Measurements from ENCODE around the gene CDV3. TPM values are rescaled to one million over a fixed set of nuclear protein-coding genes. Genes with fewer than 3 reads are reported as not detected.

Gene CDV3
- total RNA-seq, 4 donors from 2014 or later, result 241 to 376 (median 350) TPM

DNA sequence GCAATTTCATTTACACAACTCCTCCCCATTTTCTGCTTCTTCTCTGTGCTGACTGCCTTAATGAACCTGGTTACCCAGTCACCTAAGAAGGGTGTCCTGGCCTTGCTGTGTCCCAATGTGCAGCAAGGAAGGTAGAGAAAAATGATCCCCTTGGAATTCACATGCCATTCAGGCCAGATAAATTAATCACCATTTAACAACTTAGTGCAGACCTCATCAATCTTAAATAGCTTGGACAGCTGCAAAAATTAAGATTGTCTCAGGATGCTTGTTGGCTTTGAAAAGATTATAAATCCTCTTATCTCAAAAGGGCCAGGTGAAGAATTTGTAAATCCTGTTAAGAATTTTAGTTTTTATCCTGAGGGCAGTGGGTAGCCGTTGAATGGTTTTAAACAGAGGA is 9.7 kb upstream of the CDV3 start:
- no peaks in the 10 kb centered on the region for H3K4me1 ChIP-seq
- DNase-seq (no peak), ATAC-seq (no peak)
- H3K4me3 ChIP-seq, result no peak overlapping the region
- intact Hi-C loops (cut with DNase I; ENCODE audit: low total_unique reads), result no loop called here
- in situ Hi-C loops (cut with MboI; ENCODE audit: low sequenced_read_pairs in 4 of 4), result loop anchor here in 1 of 4 donors (10.0 kb wide), 1 partner anchor 839 kb away; the partner anchor contains the start of gene NPHP3
- H3K36me3 ChIP-seq, result no peaks in the 10 kb centered on the region
- TF ChIP-seq, protein P1, sequence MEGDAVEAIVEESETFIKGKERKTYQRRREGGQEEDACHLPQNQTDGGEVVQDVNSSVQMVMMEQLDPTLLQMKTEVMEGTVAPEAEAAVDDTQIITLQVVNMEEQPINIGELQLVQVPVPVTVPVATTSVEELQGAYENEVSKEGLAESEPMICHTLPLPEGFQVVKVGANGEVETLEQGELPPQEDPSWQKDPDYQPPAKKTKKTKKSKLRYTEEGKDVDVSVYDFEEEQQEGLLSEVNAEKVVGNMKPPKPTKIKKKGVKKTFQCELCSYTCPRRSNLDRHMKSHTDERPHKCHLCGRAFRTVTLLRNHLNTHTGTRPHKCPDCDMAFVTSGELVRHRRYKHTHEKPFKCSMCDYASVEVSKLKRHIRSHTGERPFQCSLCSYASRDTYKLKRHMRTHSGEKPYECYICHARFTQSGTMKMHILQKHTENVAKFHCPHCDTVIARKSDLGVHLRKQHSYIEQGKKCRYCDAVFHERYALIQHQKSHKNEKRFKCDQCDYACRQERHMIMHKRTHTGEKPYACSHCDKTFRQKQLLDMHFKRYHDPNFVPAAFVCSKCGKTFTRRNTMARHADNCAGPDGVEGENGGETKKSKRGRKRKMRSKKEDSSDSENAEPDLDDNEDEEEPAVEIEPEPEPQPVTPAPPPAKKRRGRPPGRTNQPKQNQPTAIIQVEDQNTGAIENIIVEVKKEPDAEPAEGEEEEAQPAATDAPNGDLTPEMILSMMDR (IDR thresholded peaks at IDR 0.05 in 4 of 5, conservative IDR thresholded peaks at IDR 0.05 in 1 of 5), result no peak
- no peak for TF ChIP-seq POLR2A (IDR thresholded peaks at IDR 0.05)
- H3K9me3 ChIP-seq, result no peaks in the 10 kb centered on the region
- H3K27me3 ChIP-seq, result no peaks in the 10 kb centered on the region
- H3K27ac ChIP-seq, result no peak overlapping the region

DNA sequence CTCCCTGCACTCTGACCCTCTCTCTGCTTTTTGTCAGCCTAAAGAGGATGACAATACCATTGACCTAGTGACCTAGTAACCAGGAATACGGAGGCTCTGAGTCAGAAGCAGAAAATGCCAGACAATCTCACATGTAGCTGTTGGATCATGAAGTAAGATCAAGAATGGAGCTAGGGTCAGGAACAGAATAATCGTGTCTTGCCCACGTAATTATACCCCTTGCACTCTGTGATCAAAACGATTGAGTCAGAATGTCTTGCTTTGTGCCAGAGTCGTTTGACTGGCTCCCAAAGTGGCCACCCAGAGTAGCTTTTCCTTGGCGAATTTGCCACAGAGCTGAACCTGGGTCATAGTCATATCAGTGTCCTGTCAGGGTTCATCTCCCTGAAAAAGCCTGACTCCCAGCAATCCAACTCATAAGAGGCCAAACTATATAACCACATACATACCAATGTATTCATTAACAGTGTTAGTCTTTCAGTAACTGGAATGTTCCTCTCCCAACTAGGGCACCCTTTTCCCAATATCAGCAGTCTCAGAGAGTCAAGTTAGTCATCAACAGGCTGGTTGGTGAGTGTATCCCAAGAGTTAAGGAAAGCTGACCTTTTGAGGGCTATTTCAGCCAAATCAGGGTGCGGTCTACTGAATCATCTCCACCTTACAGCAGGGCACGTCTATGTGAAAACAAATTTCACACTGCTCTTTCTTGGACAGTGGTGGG is 5.0 kb upstream of the CDV3 start:
- in situ Hi-C loops (cut with MboI; ENCODE audit: low sequenced_read_pairs in 4 of 4) (loop anchor here in 1 of 4 donors (10.0 kb wide), 1 partner anchor 844 kb away; the partner anchor contains the start of gene NPHP3), intact Hi-C loops (cut with DNase I; ENCODE audit: low total_unique reads) (no loop called here)
- DNase-seq (no peak), ATAC-seq (no peak)
- no peaks in the 10 kb centered on the region for H3K36me3 ChIP-seq
- no peaks in the 10 kb centered on the region for H3K9me3 ChIP-seq
- H3K4me1 ChIP-seq, result peaks cover 6 to 9% of the 10 kb centered on the region in 2 donors
- no peak for TF ChIP-seq POLR2A (IDR thresholded peaks at IDR 0.05)
- TF ChIP-seq, protein P1 (IDR thresholded peaks at IDR 0.05 in 4 of 5, conservative IDR thresholded peaks at IDR 0.05 in 1 of 5), result no peak
- no peak overlapping the region for H3K27ac ChIP-seq
- H3K27me3 ChIP-seq, result no peaks in the 10 kb centered on the region
- H3K4me3 ChIP-seq, result no peak overlapping the region

DNA sequence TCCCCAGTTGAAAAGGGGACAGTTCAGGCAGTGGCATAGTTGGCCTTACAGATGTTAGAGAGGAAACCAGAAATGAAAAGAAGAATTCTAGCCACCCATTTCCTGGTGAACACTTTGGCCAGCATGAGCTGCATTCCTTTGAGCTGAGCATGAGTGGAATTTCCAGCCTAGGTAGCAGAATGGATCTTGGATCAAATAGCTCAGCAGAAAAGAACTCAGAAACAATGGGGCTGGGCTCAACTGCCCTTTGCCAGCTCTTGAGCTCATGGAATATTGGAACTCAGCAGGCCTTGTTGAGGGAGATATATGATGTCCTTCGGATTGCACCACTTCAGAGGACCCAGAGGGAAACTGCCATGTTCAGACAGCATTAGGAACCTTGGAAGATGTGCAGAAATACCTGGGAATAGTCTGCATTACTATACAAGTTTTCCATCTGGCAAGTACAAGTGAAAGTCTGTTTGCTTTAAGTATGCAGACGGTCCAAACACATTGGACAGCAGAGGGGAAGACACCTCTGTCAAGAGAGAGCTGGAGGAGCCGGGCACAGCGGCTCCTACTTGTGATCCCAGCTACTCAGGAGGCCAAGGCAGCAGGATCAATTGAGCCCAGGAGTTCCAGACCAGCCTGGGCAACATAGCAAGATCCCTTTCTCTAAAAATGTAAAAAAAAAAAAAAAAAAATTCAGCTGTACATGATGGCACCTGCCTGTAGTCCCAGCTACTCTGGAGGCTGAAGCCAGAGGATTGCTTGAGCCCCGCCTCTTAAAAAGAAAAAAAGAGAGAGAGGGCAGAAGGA is 3.1 kb upstream of the CDV3 start:
- H3K27me3 ChIP-seq, result no peaks in the 10 kb centered on the region
- H3K9me3 ChIP-seq, result no peaks in the 10 kb centered on the region
- H3K27ac ChIP-seq, result no peak overlapping the region
- in situ Hi-C loops (cut with MboI; ENCODE audit: low sequenced_read_pairs in 4 of 4), result loop anchor here in 2 of 4 donors (10.0 kb wide), 2 partner anchors 106 to 846 kb away; partner anchors contain the start of gene NPHP3 (in 2 of the 2)
- no peak for DNase-seq
- H3K36me3 ChIP-seq, result no peaks in the 10 kb centered on the region
- no peak for ATAC-seq
- TF ChIP-seq POLR2A (IDR thresholded peaks at IDR 0.05), result no peak
- TF ChIP-seq, protein P1 (IDR thresholded peaks at IDR 0.05 in 4 of 5, conservative IDR thresholded peaks at IDR 0.05 in 1 of 5), result no peak
- intact Hi-C loops (cut with DNase I; ENCODE audit: low total_unique reads), result loop anchor here (5.0 to 10.0 kb wide), 5 partner anchors 92 to 1153 kb away; partner anchors contain the start of genes ANAPC13, CEP63, DNAJC13 and RYK
- no peak overlapping the region for H3K4me3 ChIP-seq
- H3K4me1 ChIP-seq, result peaks cover 11 to 15% of the 10 kb centered on the region in 2 donors

DNA sequence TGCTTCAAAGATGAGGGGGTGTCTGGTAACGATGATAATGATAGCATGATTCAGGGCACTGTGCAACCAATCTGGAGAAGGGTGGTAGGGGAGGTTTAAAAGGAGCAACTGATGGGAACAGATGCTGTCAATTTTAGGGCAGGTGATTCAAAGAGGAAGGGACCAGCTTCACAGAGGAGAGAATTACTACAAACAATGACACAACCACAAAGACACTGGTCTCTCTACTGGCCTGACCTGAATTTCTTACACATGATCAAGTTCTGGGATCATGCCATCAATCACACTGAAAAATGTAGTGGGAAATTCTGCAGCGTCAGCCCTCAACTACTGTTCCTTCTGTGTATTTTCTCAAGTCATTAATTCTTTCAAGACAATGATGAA is 2.6 kb upstream of the CDV3 start:
- H3K4me3 ChIP-seq, result no peak overlapping the region
- DNase-seq (no peak), ATAC-seq (no peak)
- intact Hi-C loops (cut with DNase I; ENCODE audit: low total_unique reads) (loop anchor here (5.0 to 10.0 kb wide), 5 partner anchors 91 to 1154 kb away; partner anchors contain the start of genes ANAPC13, CEP63, DNAJC13 and RYK), in situ Hi-C loops (cut with MboI; ENCODE audit: low sequenced_read_pairs in 4 of 4) (loop anchor here in 2 of 4 donors (10.0 kb wide), 2 partner anchors 106 to 846 kb away; partner anchors contain the start of gene NPHP3 (in 2 of the 2))
- no peak overlapping the region for H3K27ac ChIP-seq
- H3K4me1 ChIP-seq, result peaks cover 17 to 21% of the 10 kb centered on the region in 2 donors
- no peak for TF ChIP-seq POLR2A (IDR thresholded peaks at IDR 0.05)
- TF ChIP-seq, protein P1 (IDR thresholded peaks at IDR 0.05 in 4 of 5, conservative IDR thresholded peaks at IDR 0.05 in 1 of 5), result no peak
- no peaks in the 10 kb centered on the region for H3K9me3 ChIP-seq
- no peaks in the 10 kb centered on the region for H3K36me3 ChIP-seq
- H3K27me3 ChIP-seq, result no peaks in the 10 kb centered on the region

Data from gastrocnemius medialis (tissue), 4 donors.